Activated T-helper 1 cell treated with Interleukin-2 at 50 U/mL for 16 hours (primary cell): ENCODE results near the gene UBE4A.
"Not testable (repeated sequence)": the region's sequence is repeated elsewhere in the genome, so short reads cannot be mapped to it uniquely, and the experiment has no call there.

Experiments used
- DNase-seq: peaks from one replicate; pipeline ENCODE4 v3.0.0-alpha.2; 2020; ENCODE audit warnings: low read depth

Gene UBE4A

DNA sequence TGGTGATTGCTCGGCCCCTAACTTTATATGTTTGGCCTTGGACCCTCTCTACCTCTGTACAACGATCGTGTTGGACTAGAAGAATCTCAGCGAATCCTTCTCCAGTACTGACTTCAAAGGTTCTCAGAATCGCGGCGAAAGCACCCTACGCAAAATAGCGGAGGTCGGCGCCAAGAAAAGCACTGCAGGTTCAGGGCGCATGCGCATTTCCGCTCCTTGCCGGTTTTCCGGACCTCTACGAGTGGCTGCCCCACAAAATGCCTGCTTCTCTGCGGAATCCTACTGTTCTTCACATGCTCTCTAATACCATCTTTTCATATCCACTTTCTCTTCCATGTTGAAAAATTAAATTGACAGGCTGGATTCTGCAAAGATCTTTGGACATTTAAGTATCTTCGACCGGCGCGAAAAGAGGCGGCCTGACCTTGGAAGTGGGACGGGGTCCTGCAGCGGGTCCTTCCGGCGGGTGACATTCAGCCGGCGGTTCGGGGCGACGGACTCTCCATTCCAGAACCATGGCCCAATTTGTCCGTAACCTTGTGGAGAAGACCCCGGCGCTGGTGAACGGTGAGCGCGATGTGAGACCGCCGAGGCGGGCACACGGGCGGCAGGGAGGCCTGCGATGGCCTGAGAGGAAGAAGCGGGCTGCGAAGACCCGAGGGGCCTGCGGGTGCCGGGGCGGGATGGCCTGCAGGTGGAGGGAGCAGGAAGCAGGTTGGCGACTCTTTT lies 41.9 kb downstream of the UBE4A start, which contains the start of gene ATP5MG:
TSS of gene ATP5MG (plus strand) at position 456 of the 729 bp plus-strand sequence. CDS start at position 516, 60 bp downstream.
- peak; percentile 81 for DNase-seq

DNA sequence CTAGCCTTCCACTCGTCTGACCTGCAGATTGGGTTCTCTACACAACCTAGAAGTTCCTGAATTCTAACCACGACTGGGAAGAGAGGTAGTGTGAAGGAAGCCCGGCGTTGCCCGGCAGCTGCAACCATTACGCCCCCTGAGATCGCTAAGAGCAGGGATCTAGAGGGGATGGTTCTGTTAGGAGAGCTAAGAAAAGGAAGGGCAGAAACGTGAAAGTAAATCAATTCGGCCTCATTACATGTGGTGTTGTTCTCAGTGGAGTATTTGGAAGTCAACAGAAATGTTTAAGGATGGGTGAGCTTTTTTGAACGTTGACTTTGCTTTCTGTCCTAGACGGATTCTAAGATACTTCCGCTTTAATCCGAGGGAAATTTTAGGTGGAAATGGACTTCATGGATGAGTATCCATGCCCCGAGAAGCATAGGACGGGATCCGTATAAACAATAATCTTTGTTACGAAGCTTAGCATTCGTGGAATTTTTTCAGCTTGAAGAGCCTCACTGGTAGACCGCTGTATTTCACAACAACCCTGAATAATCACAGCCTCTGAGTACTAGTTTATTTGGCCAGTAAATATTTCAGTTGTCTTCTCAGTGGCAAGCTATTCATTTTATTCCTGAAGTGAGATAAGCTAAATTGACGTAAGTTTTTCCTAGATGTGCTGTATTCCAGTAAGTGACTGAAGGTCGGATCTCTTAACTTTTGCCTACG lies 42.6 kb downstream of the UBE4A start:
- DNase-seq = no peak

DNA sequence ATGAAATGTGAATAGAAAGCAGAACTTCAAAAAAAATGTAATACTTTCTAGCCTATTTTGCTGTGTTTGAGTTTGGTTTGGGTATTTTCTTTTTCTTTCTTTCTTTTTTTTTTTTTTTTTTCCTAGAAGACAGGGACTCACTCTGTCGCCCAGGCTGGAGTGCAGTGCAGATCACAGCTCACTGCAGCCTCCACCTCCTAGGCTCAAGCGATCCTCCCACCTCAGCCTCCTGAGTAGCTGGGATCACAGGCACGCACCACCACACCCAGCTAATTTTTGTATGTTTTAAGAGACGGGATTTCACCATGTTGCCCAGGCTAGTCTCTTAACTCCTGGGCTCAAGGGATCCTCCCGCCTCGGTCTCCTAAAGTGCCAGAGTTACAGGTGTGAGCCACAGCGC lies 43.2 kb downstream of the UBE4A start:
- not testable (repeated sequence) for DNase-seq

DNA sequence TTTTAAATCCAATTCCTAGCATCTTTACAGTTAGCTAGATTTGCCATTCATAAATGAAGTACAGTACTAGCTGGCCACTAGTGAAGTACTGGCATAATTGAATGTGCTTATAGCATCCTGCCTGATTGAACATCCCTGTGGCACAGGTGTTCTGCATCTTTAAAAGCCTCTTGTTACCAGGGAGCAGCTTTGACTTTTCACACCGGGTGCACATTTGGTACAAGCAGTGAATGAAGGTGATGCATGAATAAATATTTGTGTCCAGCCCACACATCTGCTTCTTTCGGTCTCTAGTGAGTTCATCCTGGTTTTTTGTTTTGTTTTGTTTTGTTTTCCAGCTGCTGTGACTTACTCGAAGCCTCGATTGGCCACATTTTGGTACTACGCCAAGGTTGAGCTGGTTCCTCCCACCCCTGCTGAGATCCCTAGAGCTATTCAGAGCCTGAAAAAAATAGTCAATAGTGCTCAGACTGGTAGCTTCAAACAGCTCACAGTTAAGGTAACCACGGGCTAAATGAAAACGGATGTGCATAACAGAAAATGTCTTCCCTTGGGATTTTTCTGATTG lies 47.3 kb downstream of the UBE4A start:
- DNase-seq = no peak

DNA sequence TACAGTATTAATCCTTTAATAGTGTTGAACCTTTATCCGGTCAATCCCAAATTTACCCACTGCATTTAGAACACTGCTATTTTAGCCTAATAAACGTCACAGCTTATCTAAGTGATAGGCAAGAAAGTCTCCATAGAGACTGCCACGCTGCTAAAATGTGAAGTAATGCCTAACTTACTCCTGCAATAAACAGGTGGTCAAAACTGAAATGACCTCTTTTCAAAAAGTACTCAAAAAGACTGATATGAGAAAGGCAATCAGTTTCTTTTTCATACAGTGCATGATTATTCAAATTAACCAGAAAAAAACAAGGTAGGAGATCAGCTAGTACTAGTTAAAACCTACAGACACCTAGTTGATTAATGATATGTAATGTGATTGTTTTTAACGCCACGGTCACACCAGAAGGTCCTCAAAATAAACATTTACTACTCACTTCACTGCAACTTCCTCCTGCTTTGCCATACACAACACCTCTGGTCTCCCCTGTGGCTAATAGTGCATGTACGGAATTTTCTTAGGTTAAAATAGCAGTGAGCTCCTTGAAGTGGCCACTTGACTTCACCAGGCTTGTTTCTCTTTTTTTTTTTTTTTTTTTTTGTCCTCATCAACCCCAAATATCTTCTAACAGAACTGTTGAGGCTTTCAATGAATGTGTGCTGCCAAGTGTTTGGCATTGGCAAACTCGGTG lies 50.8 kb downstream of the UBE4A start:
- no peak for DNase-seq

DNA sequence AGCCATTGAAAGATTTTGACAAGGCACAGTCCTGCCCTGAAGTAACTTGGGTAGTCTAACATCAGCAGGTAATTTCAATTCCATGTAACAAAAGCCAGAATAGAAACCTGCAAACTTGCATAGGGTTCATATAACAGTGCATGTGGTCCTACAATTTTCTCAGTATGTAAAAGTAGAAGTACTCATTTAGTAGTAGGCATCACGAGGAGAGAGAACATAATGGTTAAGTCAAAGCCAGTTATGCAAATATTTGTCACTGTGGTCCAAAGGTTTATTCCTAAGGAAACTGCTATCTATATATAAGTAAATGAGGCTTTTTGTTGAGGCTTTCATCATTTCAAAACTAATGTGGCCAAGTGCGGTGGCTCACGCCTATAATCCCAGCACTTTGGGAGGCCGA lies 52.1 kb downstream of the UBE4A start:
- DNase-seq = no peak

DNA sequence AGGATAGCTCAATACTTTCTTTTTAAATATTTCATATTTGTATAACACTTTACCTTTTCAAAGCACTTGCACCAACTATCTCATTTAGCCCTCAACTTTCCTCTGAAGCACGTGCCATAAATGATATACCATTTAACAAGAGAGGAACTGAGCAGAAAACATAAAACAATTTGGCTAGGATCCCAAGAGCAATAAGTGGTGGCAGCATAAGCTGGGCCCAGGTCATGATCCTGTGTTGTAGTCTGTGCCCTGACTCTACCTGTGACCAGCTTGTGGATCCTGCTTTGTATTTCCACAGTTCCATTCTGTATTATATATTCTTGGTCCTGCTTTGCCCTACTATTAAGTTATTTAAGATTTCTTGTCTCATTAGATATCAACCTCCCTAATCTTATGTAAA lies 53.5 kb downstream of the UBE4A start:
- no peak for DNase-seq

DNA sequence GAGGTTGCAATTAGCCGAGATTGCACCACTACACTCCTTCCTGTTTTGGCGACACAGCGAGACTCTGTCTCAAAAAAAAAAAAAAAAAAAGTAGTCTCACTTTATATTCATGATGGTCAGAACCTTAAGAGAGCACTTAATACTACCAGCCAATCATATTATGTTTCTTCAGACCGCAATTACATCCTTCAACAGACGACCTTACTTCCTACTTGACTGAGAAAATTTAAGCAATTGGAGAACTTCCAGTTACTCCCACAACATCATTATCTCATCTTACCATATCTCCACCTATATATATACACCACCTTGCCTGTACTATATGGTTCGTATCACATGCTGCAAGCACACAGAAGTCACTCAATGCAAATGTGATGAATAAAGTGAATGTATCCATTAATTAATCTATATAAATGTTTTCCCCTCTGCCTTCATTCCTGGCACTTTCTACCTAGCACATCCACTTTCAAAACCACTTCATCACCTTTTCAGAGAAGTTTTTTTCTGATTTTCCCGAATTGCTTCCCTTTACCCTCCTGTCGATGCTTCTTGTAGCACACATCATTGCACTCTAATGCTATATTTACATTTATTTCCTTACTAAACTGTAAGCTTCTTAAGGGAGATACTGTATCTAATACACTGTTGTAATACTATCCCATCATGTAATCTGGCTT lies 55.8 kb downstream of the UBE4A start:
- no peak for DNase-seq

DNA sequence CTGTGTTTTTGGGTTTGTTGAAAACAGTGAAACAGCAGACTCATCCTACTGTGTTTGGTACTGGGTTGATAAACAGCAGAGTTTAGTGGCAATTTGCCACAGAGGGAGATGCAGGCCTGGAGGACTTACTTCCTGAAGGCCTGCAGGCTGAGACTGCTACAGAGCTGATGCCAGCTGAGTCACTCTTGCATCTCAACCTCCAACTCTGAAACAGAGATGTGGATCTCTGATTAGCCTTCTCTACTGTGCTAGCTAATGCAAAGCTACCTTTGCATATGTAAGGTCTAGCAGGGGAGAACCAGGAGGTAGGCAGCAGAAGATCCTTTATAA lies 56.3 kb downstream of the UBE4A start:
- DNase-seq = no peak

DNA sequence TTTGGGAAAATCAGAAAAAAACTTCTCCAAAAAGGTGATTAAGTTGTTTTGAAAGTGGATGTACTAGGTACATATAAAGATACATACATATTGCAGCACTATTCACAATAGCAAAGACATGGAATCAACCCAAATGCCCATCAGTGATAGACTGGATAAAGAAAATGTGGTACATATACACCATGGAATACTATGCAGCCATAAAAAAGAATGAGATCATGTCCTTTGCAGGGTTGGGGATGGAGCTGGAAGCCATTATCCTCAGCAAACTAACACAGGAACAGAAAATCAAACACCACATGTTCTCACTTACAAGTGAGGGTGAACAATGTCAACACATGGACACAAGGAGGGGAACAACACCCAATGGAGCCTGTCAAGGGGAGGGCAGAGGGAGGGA lies 57.5 kb downstream of the UBE4A start:
- not testable (repeated sequence) for DNase-seq

DNA sequence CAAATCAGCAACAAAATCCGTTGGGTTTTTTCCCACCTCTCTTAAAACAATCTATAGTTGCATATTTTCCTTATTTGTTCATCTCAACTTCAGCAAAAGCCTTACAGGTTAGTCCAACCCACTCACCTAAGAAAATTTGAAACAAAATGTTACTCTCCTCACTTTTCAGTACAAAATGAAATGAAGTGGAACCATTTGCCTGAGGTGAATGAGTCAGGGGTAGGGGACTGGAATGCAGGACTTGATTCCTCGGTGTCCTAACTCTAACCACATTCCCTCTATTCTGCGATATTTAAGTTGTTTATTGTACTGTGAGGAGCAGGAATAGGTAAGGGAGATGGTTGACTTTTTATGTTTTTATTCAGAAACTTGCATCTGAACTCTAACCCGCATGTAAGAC lies 58.4 kb downstream of the UBE4A start:
- DNase-seq = no peak

DNA sequence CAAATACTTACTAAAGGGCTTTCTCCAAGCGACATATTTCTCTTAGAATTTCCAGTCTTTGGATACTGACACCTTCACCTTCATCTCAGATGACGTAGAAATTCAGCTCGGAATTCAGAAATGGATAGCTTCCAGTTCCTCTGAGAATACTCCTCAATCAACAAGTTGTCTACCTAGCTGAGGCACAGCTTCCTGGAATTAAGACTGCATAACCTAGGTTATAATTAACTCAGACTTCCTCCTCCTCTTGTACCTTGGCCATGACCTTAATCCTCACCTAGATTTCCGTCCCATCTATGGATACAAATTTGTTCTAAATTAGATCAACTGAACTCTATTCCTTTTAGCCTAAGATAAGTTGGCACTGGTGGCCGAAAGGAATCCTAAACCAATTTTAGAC lies 59.4 kb downstream of the UBE4A start:
- no peak for DNase-seq

DNA sequence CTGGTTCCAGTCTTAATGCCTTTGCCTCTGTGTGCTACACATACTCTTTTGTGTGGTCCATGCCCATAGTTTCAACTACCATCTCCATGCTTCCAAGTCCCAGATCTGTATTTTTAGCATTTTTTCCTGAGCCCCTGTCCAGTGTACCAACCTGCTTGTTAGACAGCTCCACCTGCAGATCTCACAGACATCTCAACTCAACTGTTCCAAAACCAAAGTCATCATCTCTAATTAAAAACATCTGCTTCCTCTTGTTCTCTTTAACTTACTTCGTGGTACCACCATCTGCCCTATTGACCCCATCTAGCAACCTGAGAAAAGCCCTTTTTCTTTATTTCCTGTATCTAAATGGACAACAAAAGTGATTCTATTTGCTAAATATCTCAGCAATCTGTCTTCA lies 68.3 kb downstream of the UBE4A start:
- no peak for DNase-seq

DNA sequence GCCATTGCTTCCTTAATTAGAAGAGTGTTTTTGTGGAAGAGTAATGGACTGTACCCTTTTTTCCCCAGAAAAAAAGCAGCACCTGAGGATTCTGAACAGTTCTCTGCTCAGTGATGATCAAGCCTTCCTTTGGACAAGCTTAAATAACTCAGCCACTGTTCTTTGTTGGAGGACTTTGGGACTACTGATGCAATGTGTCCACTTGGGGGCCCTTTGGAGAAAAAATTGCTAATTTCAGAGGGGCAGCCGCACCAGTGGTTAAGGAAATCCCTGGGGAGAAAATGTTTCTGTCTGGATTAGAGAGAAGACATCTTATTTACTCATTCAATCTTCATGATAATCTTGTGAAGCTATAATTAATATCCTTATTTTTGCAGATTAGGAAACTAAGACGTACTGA lies 71.6 kb downstream of the UBE4A start:
- no peak for DNase-seq

DNA sequence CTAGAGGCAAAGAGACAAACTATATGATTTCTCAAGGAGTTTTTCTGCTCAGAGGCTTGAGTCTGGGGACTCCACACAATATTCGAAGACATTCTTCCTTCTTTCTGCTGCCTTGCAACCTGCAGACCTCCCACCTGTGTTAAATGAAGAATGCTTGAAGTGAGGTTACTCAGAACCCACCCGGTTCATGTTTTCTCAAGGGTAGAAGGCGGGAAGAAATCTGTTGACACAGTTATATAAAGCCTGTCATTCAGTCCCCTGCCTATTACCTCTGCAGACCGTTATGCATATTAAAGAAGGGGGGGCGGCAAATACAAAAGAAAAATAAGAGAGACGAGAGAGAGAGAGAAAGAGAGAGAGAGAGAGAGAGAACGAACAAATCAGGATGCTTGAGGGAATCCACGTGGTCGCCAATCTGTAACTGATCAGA lies 74.7 kb downstream of the UBE4A start:
- DNase-seq = no peak

DNA sequence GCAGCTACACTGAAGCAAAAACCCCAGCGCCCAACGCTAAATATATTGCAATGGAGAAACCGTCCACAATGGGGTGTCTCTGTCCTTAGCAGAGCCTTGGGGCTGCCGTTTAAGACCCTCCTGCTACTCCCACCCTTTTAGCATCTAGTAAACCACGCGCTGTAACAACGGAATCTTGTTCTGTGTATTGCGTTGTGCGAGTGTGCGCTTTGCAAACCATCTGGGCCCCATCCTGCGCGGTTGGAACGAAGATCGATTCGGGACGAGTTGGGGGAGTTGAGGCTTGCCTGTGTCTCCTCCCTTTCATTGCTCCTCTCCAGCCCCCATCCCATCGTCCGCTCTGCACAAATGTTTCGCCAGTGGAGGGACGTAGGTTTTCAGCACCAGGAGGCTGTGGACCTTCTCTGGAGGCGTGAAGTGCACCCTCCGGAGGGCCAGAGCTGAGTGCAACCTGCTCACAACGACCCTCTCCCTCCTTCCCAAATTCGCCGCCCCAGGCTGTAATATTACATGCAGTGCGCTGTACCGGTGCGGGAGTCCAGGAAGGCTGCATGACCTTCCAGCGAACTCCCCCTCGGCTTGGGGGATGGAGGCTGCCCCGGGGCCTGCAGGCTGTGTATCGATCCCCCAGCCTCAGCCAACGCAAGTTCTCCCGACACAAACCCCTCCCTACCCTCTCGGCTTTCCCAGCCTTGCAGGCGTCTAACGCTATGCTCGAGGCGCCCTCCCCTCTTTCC lies 75.3 kb downstream of the UBE4A start:
- DNase-seq = no peak

DNA sequence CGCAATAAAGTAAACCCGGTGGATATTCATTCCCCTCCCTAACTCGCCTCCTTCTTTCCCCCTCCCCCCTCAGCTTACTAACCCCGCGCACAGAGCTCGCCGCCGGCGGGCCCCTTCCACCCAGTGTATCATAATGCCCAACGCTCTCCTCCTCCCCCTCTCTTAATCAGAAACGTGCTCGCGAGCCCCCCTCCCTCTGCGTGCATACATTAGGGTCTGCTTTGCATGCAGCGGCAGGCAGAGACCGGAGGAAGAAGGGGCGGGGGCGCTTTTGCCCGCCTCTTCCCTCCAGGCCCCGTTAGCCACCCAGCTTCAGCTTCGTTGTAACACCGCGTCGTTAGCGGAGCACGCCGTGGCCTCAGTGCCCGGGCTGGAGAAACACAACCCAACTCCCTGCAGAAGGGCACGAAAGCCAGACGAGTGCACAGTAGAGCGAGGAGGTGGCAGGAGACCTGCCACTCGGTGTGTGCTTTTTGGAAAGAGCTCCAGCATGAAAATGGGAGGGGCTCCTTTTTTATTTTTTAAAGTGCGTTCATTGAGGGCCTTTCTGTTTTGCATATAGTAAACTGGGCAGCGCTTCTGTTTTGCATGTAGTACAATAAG lies 76.0 kb downstream of the UBE4A start:
- DNase-seq = peak; percentile 53

DNA sequence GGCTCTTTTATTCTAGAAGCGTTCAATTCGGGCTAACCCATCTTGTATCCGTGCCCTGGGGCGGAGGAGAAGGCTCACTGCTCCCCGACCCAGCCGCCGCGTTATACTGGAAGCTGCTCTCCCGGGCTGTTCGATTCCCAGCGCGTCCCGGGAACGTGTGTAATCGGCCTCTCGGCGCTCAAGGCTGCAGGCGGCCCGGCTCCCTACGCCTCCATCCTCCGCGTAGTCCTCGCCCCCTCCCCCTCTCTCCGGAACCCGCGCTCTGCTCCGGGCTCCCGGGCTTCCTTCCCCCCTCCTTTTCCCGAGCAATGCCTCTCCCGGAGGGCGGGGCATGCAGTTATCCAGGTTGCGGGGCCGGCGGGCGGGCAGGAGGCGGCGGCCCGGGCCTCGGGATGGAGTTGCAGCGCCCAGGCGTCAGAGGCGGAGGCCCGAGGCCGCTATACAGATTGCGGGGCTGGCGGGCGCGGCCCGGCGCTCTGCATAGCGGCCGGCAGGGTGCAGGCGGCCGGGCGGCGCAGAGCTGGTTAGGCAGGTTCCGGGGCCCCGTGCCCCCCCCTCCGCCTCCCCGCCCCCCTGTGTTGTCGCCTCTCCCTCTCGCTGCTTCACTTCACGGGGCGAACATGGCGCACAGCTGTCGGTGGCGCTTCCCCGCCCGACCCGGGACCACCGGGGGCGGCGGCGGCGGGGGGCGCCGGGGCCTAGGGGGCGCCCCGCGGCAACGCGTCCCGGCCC lies 76.7 kb downstream of the UBE4A start, which contains the start of gene KMT2A:
TSS of gene KMT2A (plus strand) at position 600 of the 732 bp plus-strand sequence. CDS start at position 621, 21 bp downstream.
- peak; percentile 91 for DNase-seq

DNA sequence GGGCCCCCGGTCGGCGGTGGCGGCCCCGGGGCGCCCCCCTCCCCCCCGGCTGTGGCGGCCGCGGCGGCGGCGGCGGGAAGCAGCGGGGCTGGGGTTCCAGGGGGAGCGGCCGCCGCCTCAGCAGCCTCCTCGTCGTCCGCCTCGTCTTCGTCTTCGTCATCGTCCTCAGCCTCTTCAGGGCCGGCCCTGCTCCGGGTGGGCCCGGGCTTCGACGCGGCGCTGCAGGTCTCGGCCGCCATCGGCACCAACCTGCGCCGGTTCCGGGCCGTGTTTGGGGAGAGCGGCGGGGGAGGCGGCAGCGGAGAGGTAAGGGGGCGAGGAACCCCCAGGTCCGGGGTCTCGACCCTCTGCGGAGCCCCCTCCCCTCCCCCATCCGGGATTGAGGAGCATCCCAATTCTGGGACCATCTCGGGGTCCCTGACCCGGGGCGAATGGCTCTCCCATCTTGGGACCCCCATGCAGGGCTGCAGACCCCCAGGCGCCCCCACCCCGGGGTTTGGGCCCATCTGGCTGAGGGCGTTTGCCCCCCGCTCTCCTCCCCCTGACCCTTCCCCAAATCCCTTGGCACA lies 77.3 kb downstream of the UBE4A start:
- no peak for DNase-seq
